ENCODE data around the gene FLT1. TPM values are rescaled to one million over a fixed set of nuclear protein-coding genes. Genes with fewer than 3 reads are reported as not detected.

FLT1 gene
- total and polyA plus RNA-seq, 2 of the 13 experiments (the other 11 are each of a cell fraction or from before 2014, with no cell fraction given) = 0.02 TPM; not detected in 1

DNA sequence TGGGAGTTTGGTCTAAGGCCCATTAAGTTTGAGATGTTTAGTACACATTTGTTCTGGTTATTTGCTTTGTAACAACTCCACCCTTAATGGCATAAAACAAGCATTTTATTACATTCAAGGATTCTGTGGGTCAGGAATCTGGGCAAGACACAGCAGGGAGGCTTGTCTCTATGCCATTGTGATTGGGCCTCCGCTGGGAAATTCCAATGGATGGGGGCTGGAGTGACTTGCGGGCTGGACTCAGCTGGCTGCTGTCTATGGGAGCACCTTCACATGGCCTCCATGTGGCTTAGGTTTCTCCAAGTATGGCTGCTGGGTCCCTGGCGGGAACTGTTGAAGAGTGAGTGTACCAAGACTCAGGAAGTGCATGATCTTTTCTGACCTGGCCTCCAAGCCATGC lies 197.6 kb downstream of the FLT1 start:
- Histone ChIP-seq H3K4me1 (ENCODE audit: insufficient read depth, low read length) (no peaks in the 10 kb centered on the region), H3K79me2 (ENCODE audit: insufficient read depth, low read length) (no peaks in the 10 kb centered on the region), H3K27me3 (ENCODE audit: control insufficient read depth in 1 of 2, insufficient read depth in 2 of 2, low read length in 2 of 2) (no peaks in the 10 kb centered on the region), H4K20me1 (ENCODE audit: insufficient read depth, low read length) (no peaks in the 10 kb centered on the region), H3K27ac (ENCODE audit: extremely low read length, insufficient read depth, low read length) (no peak overlapping the region), H3K4me3 (replicated peaks in 1 of 3; ENCODE audit: insufficient read depth in 1 of 3, low read depth in 2 of 3, low read length in 3 of 3) (no peak overlapping the region), H3K4me2 (ENCODE audit: low read depth, low read length) (no peak overlapping the region), H3K36me3 (replicated peaks in 1 of 2; ENCODE audit: control insufficient read depth in 1 of 2, insufficient read depth in 2 of 2, low read length in 2 of 2) (peaks cover 0 to 5% of the 10 kb centered on the region in 2 experiments; a peak in 3 of 5 replicates), H2AFZ (ENCODE audit: low read length) (no peak overlapping the region), H3K9me3 (ENCODE audit: low read length) (no peaks in the 10 kb centered on the region), H3K9ac (ENCODE audit: insufficient read depth, low read depth, low read length) (no peak overlapping the region)
- DNase-seq (ENCODE audit: low spot score) (no peak), ATAC-seq (peak; percentile 49), FAIRE-seq (no peak)
- CTCF ChIA-PET (ENCODE audit: low intra/inter-chr PET ratio, low total read pairs) = no interaction called here
- POLR2A ChIA-PET = no interaction called here
- BruUV-seq (replicated peaks) = no TSS peak
- in situ Hi-C loops (cut with HindIII; ENCODE audit: extremely low pct_ligation_motif_present, low pct_unique_long_range_greater_than_20kb) = no loop called here
- WGBS (ENCODE audit: low lambda C conversion rate) = 67% methylated on average over 1 of the region's 3 CpGs
- intact Hi-C loops (cut with micrococcal nuclease; ENCODE audit: unreplicated experiment) = no loop called here
- TF ChIP-seq KLF13 (CRISPR knock-in tag; IDR thresholded peaks at IDR 0.05) (no peak), RBM22 (optimal IDR thresholded peaks at IDR 0.05; ENCODE audit: low read length) (peak; percentile 69)

DNA sequence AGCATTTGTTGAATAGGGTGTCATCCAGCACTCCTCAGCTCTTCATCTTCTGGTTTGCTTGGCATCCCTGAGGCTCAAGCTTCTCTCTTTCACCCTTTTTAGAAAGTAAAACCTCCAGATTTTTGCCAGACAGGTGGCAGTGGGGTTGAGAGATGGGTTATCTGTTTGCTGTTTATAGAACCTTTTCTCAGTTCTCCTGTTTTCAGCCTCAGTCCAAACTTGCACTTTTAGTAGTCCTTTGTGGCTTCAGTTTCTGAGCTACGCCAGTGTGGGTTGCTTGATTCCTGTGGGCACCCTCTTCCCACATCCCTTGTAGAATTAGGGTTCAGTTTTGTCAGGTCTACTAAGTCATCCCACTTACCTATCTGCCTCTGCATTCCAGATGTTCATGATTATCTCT lies 208.7 kb downstream of the FLT1 start:
- ChIA-PET CTCF (ENCODE audit: low intra/inter-chr PET ratio, low total read pairs) (no interaction called here), POLR2A (no interaction called here)
- no peak for FAIRE-seq
- Histone ChIP-seq H3K4me1 (ENCODE audit: insufficient read depth, low read length) (no peaks in the 10 kb centered on the region), H3K4me3 (replicated peaks in 1 of 3; ENCODE audit: insufficient read depth in 1 of 3, low read depth in 2 of 3, low read length in 3 of 3) (no peak overlapping the region), H4K20me1 (ENCODE audit: insufficient read depth, low read length) (no peaks in the 10 kb centered on the region), H3K27me3 (ENCODE audit: control insufficient read depth in 1 of 2, insufficient read depth in 2 of 2, low read length in 2 of 2) (no peaks in the 10 kb centered on the region), H3K4me2 (ENCODE audit: low read depth, low read length) (no peak overlapping the region), H3K27ac (ENCODE audit: extremely low read length, insufficient read depth, low read length) (no peak overlapping the region), H3K36me3 (replicated peaks in 1 of 2; ENCODE audit: control insufficient read depth in 1 of 2, insufficient read depth in 2 of 2, low read length in 2 of 2) (peaks cover 1 to 10% of the 10 kb centered on the region in 2 experiments; a peak in 3 of 5 replicates), H3K9ac (ENCODE audit: insufficient read depth, low read depth, low read length) (no peak overlapping the region), H3K9me3 (ENCODE audit: low read length) (no peaks in the 10 kb centered on the region), H2AFZ (ENCODE audit: low read length) (no peak overlapping the region), H3K79me2 (ENCODE audit: insufficient read depth, low read length) (no peaks in the 10 kb centered on the region)
- 84% methylated on average over 1 of the region's 1 CpG for WGBS (ENCODE audit: low lambda C conversion rate)
- intact Hi-C loops (cut with micrococcal nuclease; ENCODE audit: unreplicated experiment) (no loop called here), in situ Hi-C loops (cut with HindIII; ENCODE audit: extremely low pct_ligation_motif_present, low pct_unique_long_range_greater_than_20kb) (no loop called here)
- DNase-seq (ENCODE audit: low spot score) = no peak
- no TSS peak for BruUV-seq (replicated peaks)
- ATAC-seq = no peak
- TF ChIP-seq PHF8 (CRISPR knock-in tag; IDR thresholded peaks at IDR 0.05) (no peak), ELF4 (CRISPR knock-in tag; IDR thresholded peaks at IDR 0.05; ENCODE audit: borderline replicate concordance) (no peak), KLF13 (CRISPR knock-in tag; IDR thresholded peaks at IDR 0.05) (no peak), TBX2 (CRISPR knock-in tag; IDR thresholded peaks at IDR 0.05; ENCODE audit: borderline replicate concordance) (no peak), ZNF383 (CRISPR knock-in tag; IDR thresholded peaks at IDR 0.05; ENCODE audit: borderline replicate concordance) (no peak), SAFB2 (CRISPR knock-in tag; IDR thresholded peaks at IDR 0.05; ENCODE audit: borderline replicate concordance, low read depth) (no peak), CEBPB (IDR thresholded peaks at IDR 0.05; ENCODE audit: borderline replicate concordance, low read depth, low read length) (no peak)
- TF ChIP-seq, protein P1, sequence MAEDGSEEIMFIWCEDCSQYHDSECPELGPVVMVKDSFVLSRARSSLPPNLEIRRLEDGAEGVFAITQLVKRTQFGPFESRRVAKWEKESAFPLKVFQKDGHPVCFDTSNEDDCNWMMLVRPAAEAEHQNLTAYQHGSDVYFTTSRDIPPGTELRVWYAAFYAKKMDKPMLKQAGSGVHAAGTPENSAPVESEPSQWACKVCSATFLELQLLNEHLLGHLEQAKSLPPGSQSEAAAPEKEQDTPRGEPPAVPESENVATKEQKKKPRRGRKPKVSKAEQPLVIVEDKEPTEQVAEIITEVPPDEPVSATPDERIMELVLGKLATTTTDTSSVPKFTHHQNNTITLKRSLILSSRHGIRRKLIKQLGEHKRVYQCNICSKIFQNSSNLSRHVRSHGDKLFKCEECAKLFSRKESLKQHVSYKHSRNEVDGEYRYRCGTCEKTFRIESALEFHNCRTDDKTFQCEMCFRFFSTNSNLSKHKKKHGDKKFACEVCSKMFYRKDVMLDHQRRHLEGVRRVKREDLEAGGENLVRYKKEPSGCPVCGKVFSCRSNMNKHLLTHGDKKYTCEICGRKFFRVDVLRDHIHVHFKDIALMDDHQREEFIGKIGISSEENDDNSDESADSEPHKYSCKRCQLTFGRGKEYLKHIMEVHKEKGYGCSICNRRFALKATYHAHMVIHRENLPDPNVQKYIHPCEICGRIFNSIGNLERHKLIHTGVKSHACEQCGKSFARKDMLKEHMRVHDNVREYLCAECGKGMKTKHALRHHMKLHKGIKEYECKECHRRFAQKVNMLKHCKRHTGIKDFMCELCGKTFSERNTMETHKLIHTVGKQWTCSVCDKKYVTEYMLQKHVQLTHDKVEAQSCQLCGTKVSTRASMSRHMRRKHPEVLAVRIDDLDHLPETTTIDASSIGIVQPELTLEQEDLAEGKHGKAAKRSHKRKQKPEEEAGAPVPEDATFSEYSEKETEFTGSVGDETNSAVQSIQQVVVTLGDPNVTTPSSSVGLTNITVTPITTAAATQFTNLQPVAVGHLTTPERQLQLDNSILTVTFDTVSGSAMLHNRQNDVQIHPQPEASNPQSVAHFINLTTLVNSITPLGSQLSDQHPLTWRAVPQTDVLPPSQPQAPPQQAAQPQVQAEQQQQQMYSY (CRISPR knock-in tag; IDR thresholded peaks at IDR 0.05) = no peak
- TF ChIP-seq, protein P2, sequence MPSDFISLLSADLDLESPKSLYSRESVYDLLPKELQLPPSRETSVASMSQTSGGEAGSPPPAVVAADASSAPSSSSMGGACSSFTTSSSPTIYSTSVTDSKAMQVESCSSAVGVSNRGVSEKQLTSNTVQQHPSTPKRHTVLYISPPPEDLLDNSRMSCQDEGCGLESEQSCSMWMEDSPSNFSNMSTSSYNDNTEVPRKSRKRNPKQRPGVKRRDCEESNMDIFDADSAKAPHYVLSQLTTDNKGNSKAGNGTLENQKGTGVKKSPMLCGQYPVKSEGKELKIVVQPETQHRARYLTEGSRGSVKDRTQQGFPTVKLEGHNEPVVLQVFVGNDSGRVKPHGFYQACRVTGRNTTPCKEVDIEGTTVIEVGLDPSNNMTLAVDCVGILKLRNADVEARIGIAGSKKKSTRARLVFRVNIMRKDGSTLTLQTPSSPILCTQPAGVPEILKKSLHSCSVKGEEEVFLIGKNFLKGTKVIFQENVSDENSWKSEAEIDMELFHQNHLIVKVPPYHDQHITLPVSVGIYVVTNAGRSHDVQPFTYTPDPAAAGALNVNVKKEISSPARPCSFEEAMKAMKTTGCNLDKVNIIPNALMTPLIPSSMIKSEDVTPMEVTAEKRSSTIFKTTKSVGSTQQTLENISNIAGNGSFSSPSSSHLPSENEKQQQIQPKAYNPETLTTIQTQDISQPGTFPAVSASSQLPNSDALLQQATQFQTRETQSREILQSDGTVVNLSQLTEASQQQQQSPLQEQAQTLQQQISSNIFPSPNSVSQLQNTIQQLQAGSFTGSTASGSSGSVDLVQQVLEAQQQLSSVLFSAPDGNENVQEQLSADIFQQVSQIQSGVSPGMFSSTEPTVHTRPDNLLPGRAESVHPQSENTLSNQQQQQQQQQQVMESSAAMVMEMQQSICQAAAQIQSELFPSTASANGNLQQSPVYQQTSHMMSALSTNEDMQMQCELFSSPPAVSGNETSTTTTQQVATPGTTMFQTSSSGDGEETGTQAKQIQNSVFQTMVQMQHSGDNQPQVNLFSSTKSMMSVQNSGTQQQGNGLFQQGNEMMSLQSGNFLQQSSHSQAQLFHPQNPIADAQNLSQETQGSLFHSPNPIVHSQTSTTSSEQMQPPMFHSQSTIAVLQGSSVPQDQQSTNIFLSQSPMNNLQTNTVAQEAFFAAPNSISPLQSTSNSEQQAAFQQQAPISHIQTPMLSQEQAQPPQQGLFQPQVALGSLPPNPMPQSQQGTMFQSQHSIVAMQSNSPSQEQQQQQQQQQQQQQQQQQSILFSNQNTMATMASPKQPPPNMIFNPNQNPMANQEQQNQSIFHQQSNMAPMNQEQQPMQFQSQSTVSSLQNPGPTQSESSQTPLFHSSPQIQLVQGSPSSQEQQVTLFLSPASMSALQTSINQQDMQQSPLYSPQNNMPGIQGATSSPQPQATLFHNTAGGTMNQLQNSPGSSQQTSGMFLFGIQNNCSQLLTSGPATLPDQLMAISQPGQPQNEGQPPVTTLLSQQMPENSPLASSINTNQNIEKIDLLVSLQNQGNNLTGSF (CRISPR knock-in tag; IDR thresholded peaks at IDR 0.05) = no peak
